HT-29 (cell line): Measurements from ENCODE around the gene EIF4ENIF1. TPM values are rescaled to one million over a fixed set of nuclear protein-coding genes. Genes with fewer than 3 reads are reported as not detected.
"Not testable (repeated sequence)": the region's sequence is repeated elsewhere in the genome, so short reads cannot be mapped to it uniquely, and the experiment has no call there.

Experiments
- DNase-seq: peaks from one replicate; pipeline ENCODE4 v3.0.0-alpha.2; 2015; ENCODE audit warnings: low spot score
- total RNA-seq: library from RNA; depleted of rRNA; stranded (reverse); fragments of >200 nt; shearing (Covaris generic); gene quantifications from 2 replicates; pipeline ENCODE4 v1.2.3, GENCODE V29; 2014

Gene EIF4ENIF1
- total RNA-seq, 1 experiment from 2014 or later: 4.3 TPM

- no peak for DNase-seq
These were observed 5.7 kb upstream of the EIF4ENIF1 start for GRCh38 chr22:31495343-31495742.

- not testable (repeated sequence) for DNase-seq
These were observed 3.7 kb upstream of the EIF4ENIF1 start for GRCh38 chr22:31493355-31493754.

GRCh38 chr22:31492151-31492550 lies 2.5 kb upstream of the EIF4ENIF1 start:
- DNase-seq: no peak

- DNase-seq: no peak
These were observed 1.7 kb upstream of the EIF4ENIF1 start for GRCh38 chr22:31491218-31491962.

GRCh38 chr22:31490496-31490925 lies 869 bp upstream of the EIF4ENIF1 start:
- DNase-seq: peak; percentile 57

- peak; percentile 32 for DNase-seq
These were observed 539 bp downstream of the EIF4ENIF1 start for GRCh38 chr22:31488988-31489617.

- DNase-seq: no peak
These were observed 1.2 kb downstream of the EIF4ENIF1 start for GRCh38 chr22:31488346-31488883.

- no peak for DNase-seq
These were observed 2.7 kb downstream of the EIF4ENIF1 start for GRCh38 chr22:31486951-31487350.

- not testable (repeated sequence) for DNase-seq
These were observed 3.3 kb downstream of the EIF4ENIF1 start for GRCh38 chr22:31486369-31486768.

GRCh38 chr22:31482470-31482869 lies 7.2 kb downstream of the EIF4ENIF1 start:
- not testable (repeated sequence) for DNase-seq

- DNase-seq: no peak
These were observed 8.5 kb downstream of the EIF4ENIF1 start for GRCh38 chr22:31481129-31481528.

- DNase-seq: no peak
These were observed 12.3 kb downstream of the EIF4ENIF1 start for GRCh38 chr22:31477329-31477728.

- DNase-seq: no peak
These were observed 13.8 kb downstream of the EIF4ENIF1 start for GRCh38 chr22:31475800-31476199.

- no peak for DNase-seq
These were observed 14.9 kb downstream of the EIF4ENIF1 start for GRCh38 chr22:31474743-31475142.

- DNase-seq: no peak
These were observed 24.3 kb downstream of the EIF4ENIF1 start for GRCh38 chr22:31465307-31465706.

GRCh38 chr22:31461699-31462098 lies 27.9 kb downstream of the EIF4ENIF1 start:
- no peak for DNase-seq

- DNase-seq: peak; percentile 47
These were observed 37.7 kb downstream of the EIF4ENIF1 start for GRCh38 chr22:31451709-31452571.

GRCh38 chr22:31449506-31449905 lies 40.1 kb downstream of the EIF4ENIF1 start:
- DNase-seq: no peak

GRCh38 chr22:31448382-31448781 lies 41.3 kb downstream of the EIF4ENIF1 start:
- no peak for DNase-seq

GRCh38 chr22:31447337-31447736 lies 42.3 kb downstream of the EIF4ENIF1 start:
- DNase-seq: no peak

- DNase-seq: no peak
These were observed 42.9 kb downstream of the EIF4ENIF1 start for GRCh38 chr22:31446767-31447166.

- DNase-seq: no peak
These were observed 43.4 kb downstream of the EIF4ENIF1 start for GRCh38 chr22:31446208-31446607.
